Endodermal cell (in vitro differentiated cells): Measurements from ENCODE around the gene JPT2. TPM values are rescaled to one million over a fixed set of nuclear protein-coding genes. Genes with fewer than 3 reads are reported as not detected.
A peak's percentile ranks its signal among the peaks of the same experiment; 100 is the strongest.

Experiments
- DNase-seq: peaks from one replicate; pipeline ENCODE4 v3.0.0-alpha.2; 2017
- H3K27ac ChIP-seq: 2 replicates; pipeline ENCODE4 v1.5.1; 2013; ENCODE audit warnings: mild to moderate bottlenecking, low read depth, low read length, moderate library complexity
- H3K27me3 ChIP-seq: 2 replicates; pipeline ENCODE4 v1.6.1; 2013; ENCODE audit warnings: mild to moderate bottlenecking, low read length, moderate library complexity; ENCODE audit not compliant: insufficient read depth, control insufficient read depth, poor library complexity, severe bottlenecking
- H3K36me3 ChIP-seq: 2 replicates; pipeline ENCODE4 v1.7.0; 2013; ENCODE audit warnings: mild to moderate bottlenecking, low read length, moderate library complexity; ENCODE audit not compliant: control insufficient read depth, insufficient read depth
- H3K4me1 ChIP-seq: one replicate; pipeline ENCODE4 v1.7.0; 2013; ENCODE audit warnings: low read length; ENCODE audit not compliant: control insufficient read depth, insufficient read depth
- H3K4me3 ChIP-seq: 2 replicates; pipeline ENCODE4 v1.5.1; 2013; ENCODE audit warnings: mild to moderate bottlenecking, low read length, moderate library complexity
- H3K9ac ChIP-seq: 2 replicates; pipeline ENCODE4 v1.6.1; 2013; ENCODE audit warnings: mild to moderate bottlenecking, low read length, moderate library complexity; ENCODE audit not compliant: poor library complexity, severe bottlenecking; ENCODE audit errors: extremely low read depth
- H3K9me3 ChIP-seq: 2 replicates; pipeline ENCODE4 v1.6.1; 2013; ENCODE audit warnings: mild to moderate bottlenecking, low read length, moderate library complexity; ENCODE audit not compliant: control insufficient read depth
- H3K27ac Mint-ChIP-seq: 2 replicates; pipeline ENCODE4 v1.8.0; 2020; ENCODE audit warnings: mixed read lengths
- H3K27me3 Mint-ChIP-seq: 2 replicates; pipeline ENCODE4 v1.8.0; 2021; ENCODE audit warnings: mild to moderate bottlenecking, mixed read lengths; ENCODE audit not compliant: insufficient read depth
- H3K36me3 Mint-ChIP-seq: 2 replicates; pipeline ENCODE4 v1.8.0; 2020; ENCODE audit warnings: low read depth, mixed read lengths
- H3K4me1 Mint-ChIP-seq: 2 replicates; pipeline ENCODE4 v1.8.0; 2020; ENCODE audit warnings: mixed read lengths
- H3K4me3 Mint-ChIP-seq: 2 replicates; pipeline ENCODE4 v1.8.0; 2020; ENCODE audit warnings: mild to moderate bottlenecking, moderate library complexity, mixed read lengths
- H3K9me3 Mint-ChIP-seq: 2 replicates; pipeline ENCODE4 v1.8.0; 2020; ENCODE audit warnings: mild to moderate bottlenecking, mixed read lengths
- WGBS, 2 experiments: methylation state at CpG; one replicate each; pipeline versions ENCODE4 v1.1.5 to v1.1.7; 2013; ENCODE audit warnings: missing lambda C conversion rate in 2 of 2, mixed read lengths in 1 of 2; ENCODE audit not compliant: insufficient coverage in 1 of 2, insufficient read length in 1 of 2; 5-methylcytosine and 5-hydroxymethylcytosine counted together
- total RNA-seq, 2 donors: library from RNA; stranded (reverse); fragmentation: NEBNext Ultra II Directional in 1 of 2; extraction: Animal tissue kit (Norgen Biotek cat#: 25700) in 1 of 2; gene quantifications; 2 replicates in 1 of 2; 3 replicates in 1 of 2; pipeline ENCODE4 v1.2.1, GENCODE V29; 2021
- TF ChIP-seq, protein P1 (sequence below): fragments of 200-600 bp; sonication (generic); conservative IDR thresholded peaks from 2 replicates; pipeline ENCODE4 v1.5.0; 2021; ENCODE audit warnings: antibody characterized with exemption, mild to moderate bottlenecking

Gene JPT2
- total RNA-seq, 2 donors from 2014 or later = 161 to 168 TPM

DNA sequence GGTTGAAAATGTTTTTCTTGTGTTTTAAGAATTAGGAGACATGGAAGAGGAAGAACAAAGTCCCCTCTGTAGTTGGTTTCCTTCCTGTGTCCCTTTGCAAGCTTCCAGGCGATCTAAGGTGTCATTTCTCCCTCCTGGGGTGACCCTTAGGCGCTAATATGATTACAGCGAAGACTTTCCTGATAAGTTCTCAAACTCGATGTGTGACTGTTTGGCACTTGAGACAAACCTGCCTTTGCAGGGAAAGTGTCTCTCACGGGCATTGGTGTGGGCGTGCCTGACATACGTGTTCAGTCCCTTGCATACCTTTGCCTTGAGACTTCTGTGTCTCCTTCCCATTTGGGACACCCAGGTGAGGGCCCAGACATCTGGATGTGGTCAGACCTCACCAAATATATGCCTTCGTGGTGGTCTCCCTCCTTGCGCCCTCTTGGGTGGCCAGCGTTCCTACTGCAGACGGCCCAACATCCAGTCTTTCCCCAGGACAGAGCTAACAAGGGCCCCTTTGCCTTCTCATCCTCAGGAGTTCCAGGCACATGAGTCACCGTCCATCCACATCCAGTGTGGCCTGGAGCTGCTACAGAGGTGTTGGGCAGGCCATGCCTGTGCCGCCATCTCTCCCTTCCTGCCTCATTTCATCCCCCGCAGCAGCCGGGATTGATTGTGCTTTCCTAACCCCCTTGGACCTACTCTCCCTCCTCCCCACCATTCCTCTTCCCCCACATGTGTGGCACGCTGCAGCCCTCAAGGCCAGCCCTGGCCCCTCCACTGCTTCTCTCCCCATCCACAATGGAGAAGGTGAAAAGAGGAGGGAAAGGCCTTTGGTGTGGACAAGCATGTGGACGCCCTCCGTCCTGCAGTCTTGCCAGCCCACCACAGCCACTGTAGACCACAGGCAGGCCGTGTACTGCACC lies 3.1 kb upstream of the JPT2 start:
- H3K27ac Mint-ChIP-seq = peak overlapping the region; percentile 29

GRCh38 chr16:1676661-1677060 lies 1.4 kb upstream of the JPT2 start:
- H3K27ac ChIP-seq = no peak overlapping the region
- Mint-ChIP-seq H3K9me3 (no peaks in the 10 kb centered on the region), H3K27me3 (no peaks in the 10 kb centered on the region), H3K27ac (no peak overlapping the region), H3K36me3 (peaks cover 53% of the 10 kb centered on the region), H3K4me3 (no peak overlapping the region), H3K4me1 (peaks cover 22% of the 10 kb centered on the region)
- peaks cover 63% of the 10 kb centered on the region for H3K36me3 ChIP-seq
- DNase-seq = peak; percentile 40
- H3K27me3 ChIP-seq = no peaks in the 10 kb centered on the region
- H3K4me1 ChIP-seq = no peaks in the 10 kb centered on the region
- H3K4me3 ChIP-seq = no peak overlapping the region
- WGBS, 2 experiments = 96 to 98% methylated on average over 5 to 12 of the region's 12 CpGs
- TF ChIP-seq, protein P1, sequence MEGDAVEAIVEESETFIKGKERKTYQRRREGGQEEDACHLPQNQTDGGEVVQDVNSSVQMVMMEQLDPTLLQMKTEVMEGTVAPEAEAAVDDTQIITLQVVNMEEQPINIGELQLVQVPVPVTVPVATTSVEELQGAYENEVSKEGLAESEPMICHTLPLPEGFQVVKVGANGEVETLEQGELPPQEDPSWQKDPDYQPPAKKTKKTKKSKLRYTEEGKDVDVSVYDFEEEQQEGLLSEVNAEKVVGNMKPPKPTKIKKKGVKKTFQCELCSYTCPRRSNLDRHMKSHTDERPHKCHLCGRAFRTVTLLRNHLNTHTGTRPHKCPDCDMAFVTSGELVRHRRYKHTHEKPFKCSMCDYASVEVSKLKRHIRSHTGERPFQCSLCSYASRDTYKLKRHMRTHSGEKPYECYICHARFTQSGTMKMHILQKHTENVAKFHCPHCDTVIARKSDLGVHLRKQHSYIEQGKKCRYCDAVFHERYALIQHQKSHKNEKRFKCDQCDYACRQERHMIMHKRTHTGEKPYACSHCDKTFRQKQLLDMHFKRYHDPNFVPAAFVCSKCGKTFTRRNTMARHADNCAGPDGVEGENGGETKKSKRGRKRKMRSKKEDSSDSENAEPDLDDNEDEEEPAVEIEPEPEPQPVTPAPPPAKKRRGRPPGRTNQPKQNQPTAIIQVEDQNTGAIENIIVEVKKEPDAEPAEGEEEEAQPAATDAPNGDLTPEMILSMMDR = no peak
- H3K9me3 ChIP-seq = no peaks in the 10 kb centered on the region
- no peak overlapping the region for H3K9ac ChIP-seq

More for the DNA sequence above, 3.1 kb upstream of the JPT2 start:
- Mint-ChIP-seq H3K4me1 (peaks cover 8% of the 10 kb centered on the region), H3K36me3 (peaks cover 60% of the 10 kb centered on the region), H3K4me3 (no peak overlapping the region), H3K27me3 (no peaks in the 10 kb centered on the region), H3K9me3 (no peaks in the 10 kb centered on the region)
- Histone ChIP-seq H3K9me3 (no peaks in the 10 kb centered on the region), H3K27ac (no peak overlapping the region), H3K4me1 (no peaks in the 10 kb centered on the region), H3K27me3 (no peaks in the 10 kb centered on the region), H3K36me3 (peaks cover 64% of the 10 kb centered on the region), H3K4me3 (no peak overlapping the region), H3K9ac (no peak overlapping the region)
- TF ChIP-seq, protein P1 = no peak
- peak; percentile 36 for DNase-seq
- 90 to 92% methylated on average over 13 to 19 of the region's 19 CpGs for WGBS, 2 experiments

- peak overlapping the region; percentile 35 for H3K4me3 ChIP-seq
- no peak overlapping the region for H3K9ac ChIP-seq
- DNase-seq = no peak
- H3K4me1 Mint-ChIP-seq = peaks cover 22% of the 10 kb centered on the region
- peak overlapping the region; percentile 41 for H3K4me3 Mint-ChIP-seq
- H3K36me3 ChIP-seq = peaks cover 61% of the 10 kb centered on the region
- TF ChIP-seq, protein P1 = no peak
- peaks cover 50% of the 10 kb centered on the region for H3K36me3 Mint-ChIP-seq
- no peaks in the 10 kb centered on the region for H3K9me3 Mint-ChIP-seq
- no peaks in the 10 kb centered on the region for H3K27me3 ChIP-seq
- no peaks in the 10 kb centered on the region for H3K4me1 ChIP-seq
- H3K27ac Mint-ChIP-seq = no peak overlapping the region
- 86 to 90% methylated on average over 5 to 14 of the region's 18 CpGs for WGBS, 2 experiments
- no peaks in the 10 kb centered on the region for H3K27me3 Mint-ChIP-seq
- H3K9me3 ChIP-seq = no peaks in the 10 kb centered on the region
- no peak overlapping the region for H3K27ac ChIP-seq
Measured at GRCh38 chr16:1677339-1677738, 740 bp upstream of the JPT2 start.
